CD4-positive, alpha-beta T cell treated with Interleukin-6 at 100 ng/mL for 8 hours (primary cell): ENCODE measurements around the gene CCDC73.

Source experiments
- DNase-seq: peaks from one replicate; pipeline ENCODE4 v3.0.0-alpha.2; 2020; ENCODE audit warnings: mixed read lengths, low spot score

The CCDC73 gene

GRCh38 chr11:32586576-32587190 is 207.8 kb downstream of the CCDC73 start:
- no peak for DNase-seq

DNA sequence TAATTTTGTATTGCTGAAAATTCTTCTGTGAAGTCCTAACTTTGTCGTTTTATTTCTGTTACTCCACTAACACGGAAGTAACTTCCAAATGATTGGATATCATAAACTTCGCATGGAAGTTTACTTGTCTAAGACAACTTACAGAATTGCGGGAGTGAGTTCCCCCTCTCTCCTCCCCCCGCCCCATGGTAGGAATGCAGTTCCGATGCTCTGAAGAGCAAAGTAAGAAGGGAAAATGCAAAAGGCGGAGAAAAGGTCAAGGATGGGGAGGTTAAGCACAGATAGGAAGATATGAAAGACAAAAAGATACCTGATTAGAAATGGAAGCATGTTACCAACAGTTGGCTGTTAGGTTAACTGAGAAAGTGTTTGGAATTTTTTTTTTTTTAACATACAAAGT is 209.5 kb downstream of the CCDC73 start:
- no peak for DNase-seq

DNA sequence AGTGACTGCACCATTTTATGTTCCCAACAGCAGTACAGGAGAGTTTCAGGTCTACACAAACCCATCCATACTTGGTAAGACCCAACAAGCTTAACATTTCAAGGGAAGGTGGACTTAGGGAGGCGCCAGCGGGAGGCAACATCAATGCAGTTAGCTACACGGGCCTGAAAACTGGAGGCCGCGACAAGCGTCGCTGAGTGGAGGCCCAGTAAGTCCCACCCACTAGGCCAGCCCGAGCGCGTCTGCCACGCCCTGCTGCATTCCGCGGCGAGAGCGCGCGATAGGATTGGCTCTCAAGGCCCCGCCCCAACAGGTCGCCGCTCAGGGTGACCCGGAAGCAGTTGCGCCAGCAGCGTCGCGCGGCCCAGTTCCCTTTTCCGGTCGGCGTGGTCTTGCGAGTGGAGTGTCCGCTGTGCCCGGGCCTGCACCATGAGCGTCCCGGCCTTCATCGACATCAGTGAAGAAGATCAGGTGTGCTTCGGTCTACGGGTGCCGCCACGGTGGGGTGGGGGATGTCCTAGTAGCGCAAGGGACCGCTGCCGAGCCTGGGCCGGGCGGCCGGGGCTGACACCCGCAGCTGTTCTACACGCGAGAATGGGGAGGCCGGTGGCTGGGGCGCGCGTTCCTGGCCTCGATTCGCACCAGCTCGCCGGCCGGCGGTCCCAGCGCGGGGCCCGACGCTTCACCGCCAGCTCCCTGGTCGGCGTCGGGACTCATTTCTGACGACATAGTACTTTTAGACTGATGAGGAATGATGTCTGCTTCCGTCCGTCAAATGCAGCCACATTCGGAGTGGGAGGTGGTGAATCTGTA is 210.8 kb downstream of the CCDC73 start, which contains the start of gene EIF3M:
TSS of gene EIF3M (plus strand) at position 373 of the 813 bp plus-strand sequence. CDS start at position 430, 57 bp downstream.
- peak; percentile 96 for DNase-seq

DNA sequence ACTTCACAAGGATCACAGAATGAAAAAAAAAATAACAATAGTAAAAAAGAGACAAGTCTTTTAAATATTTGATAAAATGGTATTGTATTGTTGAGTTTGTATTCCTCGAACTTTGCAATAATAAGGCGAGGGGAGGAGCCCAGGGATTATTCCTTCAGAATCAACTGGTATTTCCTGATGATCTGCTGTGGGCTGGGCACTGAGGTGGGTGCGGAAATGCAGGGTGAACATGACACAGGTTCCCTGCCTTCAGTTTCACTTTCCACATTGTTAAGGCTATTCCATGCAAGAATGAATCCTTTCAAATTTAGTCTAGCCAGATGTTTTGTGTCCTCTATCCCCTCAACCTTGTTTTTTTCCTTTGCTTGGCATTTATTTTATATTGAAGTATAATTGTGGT is 212.9 kb downstream of the CCDC73 start:
- no peak for DNase-seq

DNA sequence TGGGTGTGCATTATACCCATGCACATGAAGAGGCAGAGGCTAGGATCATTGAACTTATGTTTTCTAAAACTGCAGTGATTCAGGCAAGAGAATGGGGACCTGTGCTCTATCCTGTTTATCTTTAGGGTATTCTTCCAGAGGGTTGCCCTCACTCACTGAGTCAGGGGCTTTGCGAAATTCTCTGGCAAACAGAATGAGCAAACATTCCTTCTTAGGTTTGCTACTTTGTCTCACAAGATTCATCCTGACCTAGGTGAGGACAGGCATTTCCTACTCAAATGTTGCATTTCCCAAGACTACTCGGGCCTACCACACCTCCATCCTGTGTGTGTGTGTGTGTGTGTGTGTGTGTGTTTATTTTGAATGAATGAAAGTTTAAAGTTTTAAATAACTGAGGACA is 213.5 kb downstream of the CCDC73 start:
- DNase-seq = no peak

DNA sequence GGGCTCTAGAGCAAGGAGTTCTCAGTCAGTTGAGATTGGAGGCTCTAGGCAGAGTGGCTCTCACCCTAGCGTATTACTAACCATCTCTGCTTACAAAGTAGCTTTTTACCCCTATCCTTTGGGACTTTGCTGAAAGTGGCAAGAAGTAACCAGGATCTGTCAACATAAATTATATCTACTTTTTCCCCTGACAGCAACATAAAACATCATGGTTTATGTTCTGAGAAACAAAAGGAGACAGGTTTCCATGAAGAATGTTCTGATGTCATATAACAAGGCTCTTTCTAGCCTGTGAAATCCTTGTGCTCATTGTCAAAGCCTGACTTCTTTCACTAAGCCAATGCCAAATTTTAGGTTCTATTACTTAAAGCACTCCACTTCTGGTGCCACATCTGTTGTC is 218.0 kb downstream of the CCDC73 start:
- no peak for DNase-seq

DNA sequence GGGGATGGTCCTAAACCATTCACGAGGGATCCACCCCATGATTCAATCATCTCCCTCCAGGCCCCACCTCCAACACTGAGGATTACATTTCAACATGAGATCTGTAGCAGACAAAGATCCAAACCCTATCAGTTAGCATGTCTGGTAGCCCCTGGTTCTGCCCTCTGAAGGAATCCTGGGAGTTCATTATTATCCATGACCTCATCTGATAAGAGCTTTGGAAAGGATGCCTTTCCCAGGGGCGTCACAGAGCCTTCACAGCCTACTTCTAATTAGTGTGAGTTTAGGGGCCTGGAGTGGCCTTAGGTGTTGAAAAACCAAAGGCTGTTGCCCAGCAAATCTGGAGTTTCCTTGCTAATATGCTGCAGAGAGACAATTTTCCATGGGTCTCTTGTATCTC is 219.4 kb downstream of the CCDC73 start:
- DNase-seq = no peak

DNA sequence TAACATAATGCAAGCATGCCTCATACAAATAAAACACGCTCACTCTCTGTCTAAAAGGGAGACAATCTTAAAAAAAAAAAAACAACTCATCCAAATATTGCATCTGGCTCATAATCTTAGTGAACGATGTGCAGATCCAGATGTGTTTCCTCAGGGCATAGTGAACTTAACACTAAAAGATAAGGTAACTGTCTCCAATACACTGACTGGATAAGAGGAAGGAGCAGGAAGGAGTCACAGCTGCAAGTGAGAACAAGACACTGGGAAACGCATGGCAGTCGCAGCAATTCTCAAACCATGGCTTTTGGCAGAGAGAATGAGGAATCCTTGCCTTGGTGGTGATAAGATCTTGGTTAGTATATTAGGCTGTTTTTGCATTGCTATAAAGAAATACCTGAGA is 220.0 kb downstream of the CCDC73 start:
- DNase-seq = no peak

GRCh38 chr11:32573228-32573627 is 221.2 kb downstream of the CCDC73 start:
- DNase-seq = no peak

DNA sequence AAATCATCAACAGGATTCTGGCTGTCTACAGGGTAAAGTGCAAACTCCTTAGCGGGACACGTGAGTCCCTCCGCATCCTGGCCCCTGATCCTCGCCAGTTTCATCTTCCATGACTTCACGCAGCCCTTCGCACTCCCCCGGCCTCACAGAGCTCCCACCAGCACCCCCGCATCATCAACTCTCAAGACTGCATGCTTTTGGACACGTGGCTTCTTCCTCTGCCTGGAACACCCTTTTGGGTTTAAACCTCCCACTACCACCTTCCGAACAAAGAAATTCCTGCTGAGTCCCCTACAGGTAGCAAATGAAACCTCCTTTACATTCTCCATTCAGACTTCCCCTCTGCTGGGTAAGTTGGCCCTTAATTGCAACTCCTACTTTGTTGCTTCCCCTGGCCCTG is 223.4 kb downstream of the CCDC73 start:
- DNase-seq = no peak

DNA sequence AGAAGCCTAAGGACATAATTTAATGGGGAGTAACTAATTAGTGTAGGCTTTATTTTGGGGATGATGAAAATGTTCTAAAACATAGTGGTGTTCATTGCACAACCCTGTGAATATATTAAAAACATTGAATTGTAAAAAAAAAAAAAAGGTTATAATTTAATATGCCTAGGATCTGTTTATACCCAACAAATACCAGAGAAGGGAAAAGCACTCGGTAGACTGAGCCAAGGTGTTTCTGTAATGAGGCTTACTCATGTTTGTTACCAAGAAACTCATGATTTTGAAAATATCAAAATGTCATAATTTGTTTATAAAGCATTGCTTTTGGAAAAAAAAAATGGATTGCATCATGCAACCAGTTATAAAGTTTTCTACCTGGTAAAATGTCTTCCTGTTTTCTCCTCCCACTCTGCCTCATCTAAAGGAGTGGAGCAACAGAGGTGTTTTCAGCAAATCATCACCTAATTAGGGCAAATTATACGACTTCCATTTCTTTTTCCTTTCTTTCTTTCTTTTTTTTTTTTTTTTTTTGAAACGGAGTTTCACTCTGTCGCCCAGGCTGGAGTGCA is 225.1 kb downstream of the CCDC73 start:
- no peak for DNase-seq

- DNase-seq = no peak
Observed at GRCh38 chr11:32567154-32567553, 227.3 kb downstream of the CCDC73 start.

DNA sequence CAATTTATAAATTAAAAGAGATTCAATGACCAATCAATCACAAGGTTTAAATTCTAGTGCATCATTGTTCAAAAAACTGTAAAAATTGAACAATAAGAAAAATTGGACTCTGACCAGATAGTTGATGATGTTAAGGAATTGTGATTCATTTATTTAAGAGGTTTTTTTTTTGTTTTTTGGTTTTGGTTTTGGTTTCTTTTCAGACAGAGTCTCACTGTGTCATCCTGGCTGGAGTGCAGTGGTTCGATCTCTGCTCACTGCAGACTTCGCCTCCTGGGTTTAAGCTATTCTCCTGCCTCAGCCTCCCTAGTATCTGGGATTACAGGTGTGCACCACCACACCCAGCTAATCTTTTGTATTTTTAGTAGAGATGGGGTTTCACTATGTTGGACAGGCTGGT is 227.9 kb downstream of the CCDC73 start:
- no peak for DNase-seq

DNA sequence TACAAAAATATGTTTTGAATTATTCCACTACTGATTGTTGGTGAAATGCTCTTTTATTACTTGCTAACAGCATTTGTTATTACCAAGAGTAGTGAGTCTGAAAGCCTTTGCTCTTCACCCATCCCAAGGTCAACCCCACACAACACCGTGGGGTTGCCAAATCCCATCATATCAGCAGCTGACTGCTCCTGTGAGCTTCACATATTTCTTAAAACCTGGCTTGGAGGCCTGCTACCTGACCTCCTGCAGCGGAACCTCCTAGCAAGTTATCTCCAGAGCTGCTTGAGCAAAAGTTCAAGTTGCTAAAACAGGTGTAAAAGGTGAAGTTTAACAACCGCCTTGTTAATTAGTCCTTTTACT is 230.9 kb downstream of the CCDC73 start:
- DNase-seq = no peak

DNA sequence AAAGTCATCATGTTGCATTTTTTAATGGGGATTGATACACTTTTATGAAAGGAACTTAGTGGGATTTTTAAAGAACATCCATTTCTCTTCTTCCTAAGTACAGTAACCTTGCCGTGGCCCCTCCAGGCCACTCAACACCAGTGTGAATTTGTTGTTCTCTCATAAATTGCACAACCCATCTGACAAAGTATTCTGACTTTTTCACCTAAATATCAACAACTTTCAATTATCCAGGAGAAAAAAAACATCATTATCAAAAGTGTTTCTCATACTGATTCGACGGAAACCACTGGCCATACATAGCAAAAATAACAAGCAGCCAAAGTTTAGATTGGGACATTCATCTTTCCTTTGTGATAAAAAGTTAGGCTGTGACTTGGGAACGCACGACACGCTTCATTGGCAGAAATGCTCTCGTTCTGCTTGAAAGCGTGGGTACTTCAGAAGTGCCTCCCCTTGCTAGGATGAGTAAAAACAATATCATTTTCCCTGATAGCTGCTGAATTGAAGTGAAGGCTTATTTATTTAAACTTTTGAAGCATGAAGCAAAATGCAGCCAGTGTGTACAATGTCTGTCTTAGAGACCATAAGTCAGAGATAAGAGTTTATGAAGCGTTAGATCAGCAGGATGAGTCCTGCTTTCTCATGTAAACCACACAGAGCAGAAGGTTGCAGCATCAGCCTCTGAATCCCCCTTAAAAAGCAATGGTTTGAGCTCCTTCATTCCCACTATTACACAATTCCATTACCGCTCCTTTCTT is 231.4 kb downstream of the CCDC73 start:
- DNase-seq = no peak

- DNase-seq = no peak
Observed at GRCh38 chr11:32561835-32562234, 232.6 kb downstream of the CCDC73 start.

GRCh38 chr11:32555895-32556294 is 238.6 kb downstream of the CCDC73 start:
- no peak for DNase-seq

GRCh38 chr11:32555091-32555490 is 239.4 kb downstream of the CCDC73 start:
- no peak for DNase-seq
